Transverse colon (tissue), 4 donors: Measurements from ENCODE around the gene NCOA5. TPM values are rescaled to one million over a fixed set of nuclear protein-coding genes. Genes with fewer than 3 reads are reported as not detected.

Source experiments
- DNase-seq: peaks from one replicate; pipeline ENCODE4 v3.0.0-alpha.2; 2019
- H3K27ac ChIP-seq, 4 donors: fragments of 200-600 bp; sonication (generic); 2 replicates each; pipeline ENCODE4 v1.5.1; 2016 to 2018; ENCODE audit warnings: inconsistent platforms in 4 of 4
- H3K27me3 ChIP-seq: fragments of 200-600 bp; sonication (generic); 2 replicates; pipeline ENCODE4 v1.5.1; 2017; ENCODE audit warnings: inconsistent platforms
- H3K36me3 ChIP-seq, 4 donors: fragments of 200-600 bp; sonication (generic); 2 replicates each; pipeline ENCODE4 v1.5.1; 2017 to 2019; ENCODE audit warnings: inconsistent platforms in 4 of 4
- H3K4me1 ChIP-seq, 4 donors: fragments of 200-600 bp; sonication (generic); 2 replicates each; pipeline ENCODE4 v1.5.1; 2017 to 2020; ENCODE audit warnings: inconsistent platforms in 4 of 4
- H3K4me3 ChIP-seq, 4 donors: fragments of 200-600 bp; sonication (generic); 1 replicate in 1 of 4; 2 replicates in 3 of 4; pipeline versions ENCODE4 v1.5.1 to v1.6.1; 2017 to 2019; ENCODE audit warnings: inconsistent platforms in 4 of 4
- H3K9me3 ChIP-seq, 2 donors: fragments of 200-600 bp; sonication (generic); 2 replicates each; pipeline ENCODE4 v1.5.1; 2017 to 2019; ENCODE audit warnings: inconsistent platforms in 2 of 2
- EP300 ChIP-seq: sonication (generic); formaldehyde crosslinking; IDR thresholded peaks from one replicate; pipeline ENCODE4 v1.6.1; 2017; ENCODE audit warnings: antibody characterized with exemption, low read depth
- POLR2A ChIP-seq: fragments of 450-650 bp; IDR thresholded peaks from one replicate; pipeline ENCODE4 v1.6.1; 2016; ENCODE audit warnings: antibody characterized with exemption, mild to moderate bottlenecking, moderate library complexity
- POLR2AphosphoS5 ChIP-seq, 3 donors: sonication (generic); formaldehyde crosslinking; IDR thresholded peaks; one replicate each; pipeline ENCODE4 v1.6.1; 2016; ENCODE audit warnings: antibody characterized with exemption in 3 of 3
- WGBS, 2 donors: methylation state at CpG; one replicate each; pipeline ENCODE4 v1.1.5; 2018; ENCODE audit warnings: low coverage in 1 of 2; 5-methylcytosine and 5-hydroxymethylcytosine counted together
- in situ Hi-C, 4 donors: fragments of 200-750 bp; cut with MboI; loops; one replicate each; pipeline versions ENCODE4 v1.15.0 to v1.15.1; 2017; ENCODE audit warnings: low sequenced_read_pairs in 3 of 4, low pct_ligation_motif_present in 1 of 4, low pct_unique_long_range_greater_than_20kb in 1 of 4
- intact Hi-C: fragments of 100-400 bp; cut with DNase I; formaldehyde crosslinking; loops from one replicate; pipeline ENCODE4 v1.15.1; 2023; ENCODE audit warnings: low total_unique reads
- total RNA-seq, 4 donors: library from RNA; depleted of rRNA; stranded (reverse); fragments of >200 nt; gene quantifications; one replicate each; pipeline ENCODE4 v1.1.0, GENCODE V29; 2016
- TF ChIP-seq, protein P1 (sequence below), 5 experiments: fragments of 200-600 bp in 3 of 5; fragments of 450-650 bp in 2 of 5; sonication (generic) in 3 of 5; IDR thresholded peaks; 1 replicate in 2 of 5; 2 replicates in 3 of 5; pipeline ENCODE4 v1.5.1; 2016 to 2017; ENCODE audit warnings: antibody characterized with exemption in 5 of 5, inconsistent platforms in 3 of 5, mild to moderate bottlenecking in 2 of 5, moderate library complexity in 1 of 5

NCOA5 gene
- total RNA-seq, 4 donors from 2014 or later = 18.3 to 97.3 (median 27.3) TPM

DNA sequence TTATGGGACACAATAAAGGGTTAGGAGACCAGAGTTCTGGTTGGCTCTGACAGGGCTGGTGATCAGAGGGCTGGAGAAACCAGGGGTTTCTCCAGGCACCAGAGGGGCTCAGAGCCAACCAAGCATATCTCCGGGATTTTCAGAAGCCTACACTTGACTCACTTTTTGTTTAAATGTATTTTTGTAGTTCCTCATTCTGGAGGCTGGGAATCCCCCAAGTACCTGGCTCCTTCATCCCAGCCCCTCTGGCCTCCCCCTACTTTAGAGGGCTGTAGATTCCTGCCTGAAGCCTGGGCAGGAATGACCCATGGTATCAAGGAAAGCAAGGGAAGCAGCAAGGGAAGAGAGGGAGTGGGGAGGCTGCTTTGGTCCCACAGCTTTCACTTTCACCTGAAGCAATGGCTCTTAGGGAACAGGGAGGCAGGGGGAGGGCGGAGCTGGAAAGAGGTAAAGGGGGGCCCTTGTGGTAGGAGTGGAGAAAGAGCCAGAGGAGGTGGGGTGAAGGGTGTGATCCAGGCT is 29.3 kb upstream of the NCOA5 start:
- Histone ChIP-seq H3K9me3 (no peaks in the 10 kb centered on the region), H3K27ac (peak overlapping the region; percentile 73 to 84 (median 81)), H3K4me1 (peaks cover 0 to 29% (median 16%) of the 10 kb centered on the region in 4 donors), H3K36me3 (no peaks in the 10 kb centered on the region), H3K4me3 (peak overlapping the region in 2 of 4 donors; percentile 33 to 46), H3K27me3 (no peaks in the 10 kb centered on the region)
- DNase-seq = no peak
- TF ChIP-seq, protein P1, sequence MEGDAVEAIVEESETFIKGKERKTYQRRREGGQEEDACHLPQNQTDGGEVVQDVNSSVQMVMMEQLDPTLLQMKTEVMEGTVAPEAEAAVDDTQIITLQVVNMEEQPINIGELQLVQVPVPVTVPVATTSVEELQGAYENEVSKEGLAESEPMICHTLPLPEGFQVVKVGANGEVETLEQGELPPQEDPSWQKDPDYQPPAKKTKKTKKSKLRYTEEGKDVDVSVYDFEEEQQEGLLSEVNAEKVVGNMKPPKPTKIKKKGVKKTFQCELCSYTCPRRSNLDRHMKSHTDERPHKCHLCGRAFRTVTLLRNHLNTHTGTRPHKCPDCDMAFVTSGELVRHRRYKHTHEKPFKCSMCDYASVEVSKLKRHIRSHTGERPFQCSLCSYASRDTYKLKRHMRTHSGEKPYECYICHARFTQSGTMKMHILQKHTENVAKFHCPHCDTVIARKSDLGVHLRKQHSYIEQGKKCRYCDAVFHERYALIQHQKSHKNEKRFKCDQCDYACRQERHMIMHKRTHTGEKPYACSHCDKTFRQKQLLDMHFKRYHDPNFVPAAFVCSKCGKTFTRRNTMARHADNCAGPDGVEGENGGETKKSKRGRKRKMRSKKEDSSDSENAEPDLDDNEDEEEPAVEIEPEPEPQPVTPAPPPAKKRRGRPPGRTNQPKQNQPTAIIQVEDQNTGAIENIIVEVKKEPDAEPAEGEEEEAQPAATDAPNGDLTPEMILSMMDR (IDR thresholded peaks at IDR 0.05) = no peak
- TF ChIP-seq POLR2A = no peak
- no peak for TF ChIP-seq EP300
- TF ChIP-seq POLR2AphosphoS5 (IDR thresholded peaks at IDR 0.05) = no peak
- 40% methylated on average over 2 of the region's 2 CpGs; no CpG with 5 or more reads in 1 of the 2 donors for WGBS, 2 donors
- intact Hi-C loops (no loop called here), in situ Hi-C loops (no loop called here)

DNA sequence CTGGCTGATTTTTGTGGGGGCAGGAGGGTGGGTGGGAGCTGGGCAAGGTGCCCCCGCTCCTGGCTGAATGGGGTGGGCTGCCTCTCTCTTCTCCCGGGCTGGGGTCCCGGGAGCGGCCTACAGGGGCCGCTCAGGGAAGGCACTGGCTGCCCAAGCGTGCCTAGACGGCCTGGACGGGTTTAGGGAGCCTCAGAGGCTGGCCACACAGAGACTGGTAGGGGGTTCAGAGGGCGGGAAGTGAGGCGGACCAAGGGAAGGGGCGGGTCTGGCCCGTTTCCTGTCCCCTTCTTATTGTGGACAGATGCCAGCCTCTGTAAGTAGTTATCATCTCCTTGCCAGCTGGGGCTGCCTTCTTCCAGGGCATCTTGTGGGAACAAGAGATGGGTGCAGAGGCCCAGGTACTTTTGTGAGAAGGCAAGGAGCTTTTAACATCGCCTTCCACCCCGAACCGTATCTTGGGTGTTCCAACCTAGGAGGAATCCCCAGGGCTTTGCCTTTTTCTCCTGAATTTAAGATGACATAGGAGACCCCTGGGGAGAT is 28.8 kb upstream of the NCOA5 start:
- peak overlapping the region; percentile 16 to 46 (median 36) for H3K4me3 ChIP-seq
- TF ChIP-seq EP300 (no peak), POLR2AphosphoS5 (IDR thresholded peaks at IDR 0.05) (no peak)
- TF ChIP-seq, protein P1 (IDR thresholded peaks at IDR 0.05) = no peak
- WGBS, 2 donors = 38% methylated on average over 8 of the region's 15 CpGs; no CpG with 5 or more reads in 1 of the 2 donors
- H3K4me1 ChIP-seq = peaks cover 0 to 29% (median 16%) of the 10 kb centered on the region in 4 donors
- in situ Hi-C loops = no loop called here
- no peaks in the 10 kb centered on the region for H3K9me3 ChIP-seq
- DNase-seq = peak; percentile 46
- H3K36me3 ChIP-seq = no peaks in the 10 kb centered on the region
- no peaks in the 10 kb centered on the region for H3K27me3 ChIP-seq
- H3K27ac ChIP-seq = peak overlapping the region; percentile 73 to 84 (median 81)
- intact Hi-C loops = no loop called here

DNA sequence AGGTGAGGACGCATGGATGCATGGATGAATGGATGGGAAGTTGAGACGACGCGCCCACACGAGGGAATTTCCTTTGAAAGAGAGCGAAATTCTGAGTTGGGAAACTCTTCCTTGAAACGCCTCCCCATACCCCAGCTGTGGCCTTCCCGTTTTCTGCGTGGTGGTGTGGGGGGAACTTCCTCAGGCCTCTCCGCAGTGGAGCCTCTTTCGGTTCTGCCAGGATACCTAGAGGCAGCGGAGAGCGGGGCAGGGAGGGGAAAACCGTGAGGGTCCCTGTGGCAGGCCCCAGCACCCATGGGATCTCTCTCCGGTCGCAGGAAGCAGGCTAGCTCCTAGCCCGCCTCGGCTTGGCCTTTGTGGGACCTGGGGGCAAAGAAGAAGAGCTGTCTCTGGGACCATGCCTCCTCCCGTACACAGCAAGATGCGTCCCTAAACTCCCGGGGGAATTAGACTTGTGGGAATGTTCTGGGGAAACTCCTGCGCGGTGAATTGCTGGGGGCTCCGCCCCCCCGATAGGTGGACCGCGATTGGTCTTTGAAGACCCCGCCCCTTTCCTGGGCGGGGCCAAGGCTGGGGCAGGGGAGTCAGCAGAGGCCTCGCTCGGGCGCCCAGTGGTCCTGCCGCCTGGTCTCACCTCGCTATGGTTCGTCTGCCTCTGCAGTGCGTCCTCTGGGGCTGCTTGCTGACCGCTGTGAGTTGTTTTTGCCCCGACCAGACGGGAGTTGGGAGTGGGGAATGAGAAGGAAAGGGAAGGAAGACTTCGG is 28.1 kb upstream of the NCOA5 start, which contains the start of gene CD40:
TSS of gene CD40 (plus strand) at position 611 of the 764 bp plus-strand sequence. CDS start at position 641, 30 bp downstream.
- peak; percentile 88 for DNase-seq
- in situ Hi-C loops (no loop called here), intact Hi-C loops (no loop called here)
- Histone ChIP-seq H3K36me3 (no peaks in the 10 kb centered on the region), H3K27me3 (no peaks in the 10 kb centered on the region), H3K4me3 (peak within 1 kb of the TSS; percentile 16 to 46 (median 36)), H3K9me3 (no peaks in the 10 kb centered on the region), H3K27ac (peak within 1 kb of the TSS; percentile 73 to 84 (median 81)), H3K4me1 (peaks cover 0 to 29% (median 16%) of the 10 kb centered on the region in 4 donors)
- WGBS, 2 donors = 13% methylated on average over 40 of the region's 40 CpGs; no CpG with 5 or more reads in 1 of the 2 donors
- TF ChIP-seq EP300 (no peak), POLR2AphosphoS5 (IDR thresholded peaks at IDR 0.05) (peak in 2 of 3 donors; percentile 34 to 40), POLR2A (peak; percentile 43)
- TF ChIP-seq, protein P1 (IDR thresholded peaks at IDR 0.05) = no peak

DNA sequence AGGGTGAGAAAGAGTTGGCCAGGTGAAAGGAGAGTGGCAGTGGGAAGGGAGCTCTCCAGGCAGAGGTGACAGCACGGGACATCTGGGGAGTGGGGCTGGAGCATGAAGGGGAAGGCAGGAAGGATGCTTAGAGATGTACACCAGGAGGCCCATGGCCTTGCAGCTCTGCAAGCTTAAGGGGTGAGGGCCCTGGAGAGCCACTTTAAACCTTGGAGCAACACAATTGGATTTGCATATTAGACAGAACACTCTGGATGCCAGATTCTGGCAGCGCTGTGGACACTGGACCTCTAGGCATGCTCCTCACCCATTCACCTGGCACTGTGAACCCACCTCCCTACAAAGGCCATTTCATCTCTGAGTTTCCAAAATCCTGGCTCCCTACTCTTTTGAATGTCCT is 24.7 kb upstream of the NCOA5 start:
- peaks cover 0 to 17% (median 14%) of the 10 kb centered on the region in 4 donors for H3K4me1 ChIP-seq
- 74% methylated on average over 2 of the region's 2 CpGs; no CpG with 5 or more reads in 1 of the 2 donors for WGBS, 2 donors
- H3K27me3 ChIP-seq = peaks cover 8% of the 10 kb centered on the region
- H3K27ac ChIP-seq = no peak overlapping the region
- intact Hi-C loops (no loop called here), in situ Hi-C loops (no loop called here)
- H3K9me3 ChIP-seq = no peaks in the 10 kb centered on the region
- H3K4me3 ChIP-seq = no peak overlapping the region
- no peak for DNase-seq
- TF ChIP-seq POLR2A (no peak), POLR2AphosphoS5 (IDR thresholded peaks at IDR 0.05) (no peak), EP300 (no peak)
- TF ChIP-seq, protein P1 (IDR thresholded peaks at IDR 0.05) = no peak
- no peaks in the 10 kb centered on the region for H3K36me3 ChIP-seq
